Muscle of back (tissue), 13 donors: Measurements from ENCODE around the gene ECE1. TPM values are rescaled to one million over a fixed set of nuclear protein-coding genes. Genes with fewer than 3 reads are reported as not detected.
A peak's percentile ranks its signal among the peaks of the same experiment; 100 is the strongest.

Experiments used
- DNase-seq, 3 donors: peaks; one replicate each; pipeline versions ENCODE4 v3.0.0 to v3.0.0-alpha.2; 2013
- long read RNA-seq, 9 donors: transcript quantifications; one replicate each; lab custom pipeline, GENCODE V29; 2026
- polyA plus RNA-seq, 10 donors: library from polyadenylated mRNA; unstranded; fragments of 120-200 nt; gene quantifications; one replicate each; pipeline ENCODE4 v1.2.1, GENCODE V29; 2013; ENCODE audit not compliant: insufficient read length in 10 of 10

ECE1 gene
- 10 to 100 TPM; 25.5 to 36.4 (median 31.7) TPM for polyA plus RNA-seq
- long read RNA-seq, donor 1, full-length matches to known transcripts, result 6 of 6 reads
- long read RNA-seq, donor 1, partial matches to known transcripts, result 0 of 6 reads
- long read RNA-seq, donor 1, other reads (novel, unspliced or antisense), result 0 of 6 reads
- long read RNA-seq, donor 2, full-length matches to known transcripts, result 7 of 7 reads
- long read RNA-seq, donor 2, partial matches to known transcripts, result 0 of 7 reads
- long read RNA-seq, donor 2, other reads (novel, unspliced or antisense), result 0 of 7 reads
- long read RNA-seq, donor 3, result 0 reads
- long read RNA-seq, donor 4, full-length matches to known transcripts, result 2 of 2 reads
- long read RNA-seq, donor 4, partial matches to known transcripts, result 0 of 2 reads
- long read RNA-seq, donor 4, other reads (novel, unspliced or antisense), result 0 of 2 reads
- long read RNA-seq, donor 5, partial matches to known transcripts, result 28 of 30 reads
- long read RNA-seq, donor 5, other reads (novel, unspliced or antisense), result 0 of 30 reads
- long read RNA-seq, donor 6, full-length matches to known transcripts, result 9 of 9 reads
- long read RNA-seq, donor 6, partial matches to known transcripts, result 0 of 9 reads
- long read RNA-seq, donor 6, other reads (novel, unspliced or antisense), result 0 of 9 reads
- long read RNA-seq, donor 7, full-length matches to known transcripts, result 4 of 4 reads
- long read RNA-seq, donor 7, partial matches to known transcripts, result 0 of 4 reads
- long read RNA-seq, donor 7, other reads (novel, unspliced or antisense), result 0 of 4 reads
- long read RNA-seq, donor 8, full-length matches to known transcripts, result 3 of 3 reads
- long read RNA-seq, donor 8, partial matches to known transcripts, result 0 of 3 reads
- long read RNA-seq, donor 8, other reads (novel, unspliced or antisense), result 0 of 3 reads
- long read RNA-seq, donor 9, partial matches to known transcripts, result 0 of 1 reads
- long read RNA-seq, donor 9, other reads (novel, unspliced or antisense), result 0 of 1 reads

GRCh38 chr1:21289700-21290545 is at the start of gene ECE1:
ECE1 (minus strand) TSS chr1:21290463; CDS start chr1:21290414, 49 bp downstream.
- peak in 1 of 3 donors; percentile 77 for DNase-seq

- no peak for DNase-seq
Measured at GRCh38 chr1:21339356-21340229, 49.3 kb upstream of the ECE1 start.

GRCh38 chr1:21338573-21339355 is 48.5 kb upstream of the ECE1 start:
- peak; percentile 78 to 94 (median 83) for DNase-seq

- peak; percentile 74 to 90 (median 82) for DNase-seq
Measured at GRCh38 chr1:21337928-21338572, 47.8 kb upstream of the ECE1 start.

- DNase-seq, result no peak
Measured at GRCh38 chr1:21337454-21337927, 47.2 kb upstream of the ECE1 start.

- DNase-seq, result no peak
Measured at GRCh38 chr1:21337010-21337437, 46.8 kb upstream of the ECE1 start.

- DNase-seq, result no peak
Measured at GRCh38 chr1:21335750-21336224, 45.5 kb upstream of the ECE1 start.

GRCh38 chr1:21335088-21335691 is 44.9 kb upstream of the ECE1 start:
- no peak for DNase-seq

- peak in 1 of 3 donors; percentile 76 for DNase-seq
Measured at GRCh38 chr1:21334214-21335087, 44.2 kb upstream of the ECE1 start.

- no peak for DNase-seq
Measured at GRCh38 chr1:21333824-21334213, 43.6 kb upstream of the ECE1 start.

GRCh38 chr1:21332554-21333311 is 42.5 kb upstream of the ECE1 start:
- DNase-seq, result no peak

GRCh38 chr1:21331752-21332478 is 41.7 kb upstream of the ECE1 start:
- no peak for DNase-seq

GRCh38 chr1:21330544-21330943 is 40.3 kb upstream of the ECE1 start:
- no peak for DNase-seq

- DNase-seq, result no peak
Measured at GRCh38 chr1:21329209-21329844, 39.1 kb upstream of the ECE1 start.
